Keratinocyte (primary cell): ENCODE results near the gene PABPC3. TPM values are rescaled to one million over a fixed set of nuclear protein-coding genes. Genes with fewer than 3 reads are reported as not detected.
A peak's percentile ranks its signal among the peaks of the same experiment; 100 is the strongest.

Experiments used
- DNase-seq: peaks from one replicate; pipeline ENCODE4 v3.0.0-alpha.2; 2011; ENCODE audit warnings: low read depth, missing footprints, low spot score
- FAIRE-seq: peaks from 2 replicates; lab custom pipeline; 2011; peaks lifted over from hg19 to GRCh38; lab: Jason Lieb, UNC
- H2AFZ ChIP-seq: 2 replicates; pipeline ENCODE4 v1.6.0; 2012; ENCODE audit warnings: low read length, control low read depth, inconsistent platforms; ENCODE audit not compliant: control insufficient read depth
- H3K27ac ChIP-seq: 2 replicates; pipeline ENCODE4 v1.5.1; 2011; ENCODE audit warnings: low read length; ENCODE audit not compliant: control insufficient read depth, insufficient read depth
- H3K27me3 ChIP-seq: 3 replicates; pipeline ENCODE4 v1.6.0; 2011; ENCODE audit warnings: low read length; ENCODE audit not compliant: control insufficient read depth, insufficient read depth; ENCODE audit errors: extremely low read depth
- H3K36me3 ChIP-seq, 2 experiments: 2 replicates in 1 of 2; 3 replicates in 1 of 2; pipeline ENCODE4 v1.5.1; 2011; ENCODE audit warnings: low read length in 2 of 2, mild to moderate bottlenecking in 1 of 2; ENCODE audit not compliant: control insufficient read depth in 2 of 2, insufficient read depth in 2 of 2; ENCODE audit errors: extremely low read depth in 1 of 2
- H3K4me1 ChIP-seq: 3 replicates; pipeline ENCODE4 v1.5.1; 2011; ENCODE audit warnings: low read length; ENCODE audit not compliant: control insufficient read depth, insufficient read depth; ENCODE audit errors: extremely low read depth
- H3K4me2 ChIP-seq: 3 replicates; pipeline ENCODE4 v1.6.0; 2011; ENCODE audit warnings: low read depth, low read length; ENCODE audit not compliant: control insufficient read depth, insufficient read depth; ENCODE audit errors: extremely low read depth
- H3K4me3 ChIP-seq, 3 experiments: fragments of 200-600 bp in 1 of 3; sonication (generic) in 1 of 3; 2 replicates in 2 of 3; 3 replicates in 1 of 3; pipeline ENCODE4 v1.5.1; 2011 to 2016; ENCODE audit warnings: low read length in 3 of 3, mild to moderate bottlenecking in 3 of 3, control low read depth in 2 of 3, inconsistent platforms in 1 of 3, low read depth in 1 of 3, mixed read lengths in 1 of 3, mixed run types in 1 of 3, moderate library complexity in 1 of 3; ENCODE audit not compliant: control insufficient read depth in 2 of 3, insufficient read depth in 2 of 3; ENCODE audit errors: extremely low read depth in 1 of 3
- H3K79me2 ChIP-seq: 2 replicates; pipeline ENCODE4 v1.6.0; 2012; ENCODE audit warnings: low read length; ENCODE audit not compliant: control insufficient read depth, insufficient read depth
- H3K9ac ChIP-seq: 3 replicates; pipeline ENCODE4 v1.6.0; 2011; ENCODE audit warnings: low read length; ENCODE audit not compliant: control insufficient read depth, insufficient read depth; ENCODE audit errors: extremely low read depth
- H3K9me1 ChIP-seq: 3 replicates; pipeline ENCODE4 v1.6.0; 2011; ENCODE audit warnings: low read length; ENCODE audit not compliant: control insufficient read depth, insufficient read depth; ENCODE audit errors: extremely low read depth
- H3K9me3 ChIP-seq: 2 replicates; pipeline ENCODE4 v1.5.1; 2012; ENCODE audit warnings: low read depth, low read length; ENCODE audit not compliant: control insufficient read depth
- H4K20me1 ChIP-seq: 3 replicates; pipeline ENCODE4 v1.6.0; 2011; ENCODE audit warnings: low read length; ENCODE audit not compliant: control insufficient read depth, insufficient read depth; ENCODE audit errors: extremely low read depth
- CTCF ChIP-seq, 3 experiments: IDR thresholded peaks in 1 of 3; conservative IDR thresholded peaks in 1 of 3; optimal IDR thresholded peaks in 1 of 3; 2 replicates in 2 of 3; 3 replicates in 1 of 3; pipeline versions ENCODE3 to v1.5.1; 2011; ENCODE audit warnings: low read length in 3 of 3, mild to moderate bottlenecking in 3 of 3, moderate library complexity in 2 of 3, control low read depth in 1 of 3, inconsistent platforms in 1 of 3; ENCODE audit not compliant: insufficient read depth in 2 of 3; ENCODE audit errors: extremely low read depth in 1 of 3
- EZH2 ChIP-seq: IDR thresholded peaks from one replicate; pipeline ENCODE4 v1.6.1; 2012; ENCODE audit warnings: inconsistent platforms, mild to moderate bottlenecking, low read length, moderate library complexity
- dilution Hi-C: fragments of 300-500 bp; cut with MboI; formaldehyde crosslinking; loops from one replicate; pipeline ENCODE4 v1.7.0; 2020; ENCODE audit warnings: low sequenced_read_pairs; ENCODE audit not compliant: extremely low pct_ligation_motif_present
- polyA plus RNA-seq, 5 experiments: library from polyadenylated mRNA; depleted of rRNA in 3 of 5; stranded (reverse) in 3 of 5; stranded (forward) in 1 of 5; unstranded in 1 of 5; fragments of >200 nt; gene quantifications; 1 replicate in 1 of 5; 2 replicates in 3 of 5; 3 replicates in 1 of 5; pipeline versions ENCODE4 v1.2.1 to v1.2.3, GENCODE V29; 2011 to 2012; ENCODE audit warnings: missing spikeins in 2 of 5, low read depth in 1 of 5, low replicate concordance in 1 of 5

Gene PABPC3
- polyA plus RNA-seq, 1 donor (not counting 4 experiments of a cell fraction or from before 2014, with no cell fraction given) = 0.31 TPM

DNA sequence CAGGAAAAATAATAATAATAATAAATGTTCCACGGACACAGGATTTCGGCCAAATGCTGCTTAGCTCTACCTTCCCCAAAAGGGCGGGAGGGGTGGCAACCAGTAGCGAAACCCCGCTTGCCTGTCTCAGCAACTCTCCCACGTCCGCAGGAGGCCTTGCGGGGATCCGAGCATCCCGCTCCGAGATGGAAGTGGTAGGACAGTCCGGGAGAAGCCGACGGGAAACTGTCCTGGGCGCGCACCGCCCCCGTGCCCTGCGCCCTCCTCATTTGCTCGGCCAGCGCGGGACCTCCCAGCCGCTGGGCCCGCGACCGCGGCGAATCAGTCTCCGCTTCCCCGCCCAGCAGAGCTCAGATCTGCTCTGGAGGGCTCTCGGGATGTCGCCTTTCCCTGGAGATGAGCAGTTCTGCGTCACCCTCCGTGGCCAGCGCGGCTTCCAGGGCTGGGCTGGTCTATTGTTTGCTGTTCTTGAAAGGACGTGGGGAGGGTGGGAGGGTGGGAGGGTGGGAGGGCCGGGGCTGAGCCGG lies 48.9 kb upstream of the PABPC3 start:
- Histone ChIP-seq H3K27me3 (peaks cover 47% of the 10 kb centered on the region), H3K79me2 (no peaks in the 10 kb centered on the region), H3K36me3 (no peaks in the 10 kb centered on the region), H3K4me1 (peaks cover 4% of the 10 kb centered on the region), H4K20me1 (no peaks in the 10 kb centered on the region), H3K9me3 (no peaks in the 10 kb centered on the region), H3K9me1 (no peaks in the 10 kb centered on the region), H3K4me2 (peak overlapping the region; percentile 67), H2AFZ (peak overlapping the region; percentile 30), H3K27ac (no peak overlapping the region), H3K9ac (no peak overlapping the region), H3K4me3 (peak overlapping the region; percentile 6 to 46 (median 38))
- dilution Hi-C loops = no loop called here
- no peak for TF ChIP-seq CTCF (optimal IDR thresholded peaks at IDR 0.05 in 1 of 3, IDR thresholded peaks at IDR 0.05 in 1 of 3, conservative IDR thresholded peaks at IDR 0.05 in 1 of 3; ENCODE audit: extremely low read depth in 1 of 3, insufficient read depth in 2 of 3, low read length in 3 of 3)
- TF ChIP-seq EZH2 = peak; percentile 62
- DNase-seq (no peak), FAIRE-seq (no peak)

GRCh38 chr13:25051065-25051464 lies 44.9 kb upstream of the PABPC3 start:
- no peaks in the 10 kb centered on the region for H4K20me1 ChIP-seq
- H2AFZ ChIP-seq = no peak overlapping the region
- H3K27me3 ChIP-seq = peaks cover 26% of the 10 kb centered on the region
- TF ChIP-seq EZH2 = no peak
- TF ChIP-seq CTCF (optimal IDR thresholded peaks at IDR 0.05 in 1 of 3, IDR thresholded peaks at IDR 0.05 in 1 of 3, conservative IDR thresholded peaks at IDR 0.05 in 1 of 3; ENCODE audit: extremely low read depth in 1 of 3, insufficient read depth in 2 of 3, low read length in 3 of 3) = no peak
- no peak overlapping the region for H3K4me2 ChIP-seq
- no peak overlapping the region for H3K4me3 ChIP-seq
- H3K9me3 ChIP-seq = no peaks in the 10 kb centered on the region
- H3K9ac ChIP-seq = no peak overlapping the region
- FAIRE-seq (no peak), DNase-seq (no peak)
- no peaks in the 10 kb centered on the region for H3K9me1 ChIP-seq
- dilution Hi-C loops = no loop called here
- no peak overlapping the region for H3K27ac ChIP-seq
- peaks cover 4% of the 10 kb centered on the region for H3K4me1 ChIP-seq
- no peaks in the 10 kb centered on the region for H3K36me3 ChIP-seq
- H3K79me2 ChIP-seq = no peaks in the 10 kb centered on the region
